HG02588 (cell line): ENCODE results near the gene UBR7.
"Not testable (repeated sequence)": the region's sequence is repeated elsewhere in the genome, so short reads cannot be mapped to it uniquely, and the experiment has no call there.

Experiments
- ATAC-seq: cut with Tn5 transposase; IDR thresholded peaks from one replicate; pipeline ENCODE4 v1.9.1; 2021; ENCODE audit warnings: mild to moderate bottlenecking, moderate library complexity; ENCODE audit not compliant: unreplicated experiment

UBR7 gene

GRCh38 chr14:93186956-93187355 is 20.1 kb upstream of the UBR7 start:
- no peak for ATAC-seq

- no peak for ATAC-seq
These were observed 11.6 kb upstream of the UBR7 start for GRCh38 chr14:93195316-93195999.

- no peak for ATAC-seq
These were observed 8.0 kb upstream of the UBR7 start for GRCh38 chr14:93199031-93199430.

- ATAC-seq, result no peak
These were observed 6.5 kb upstream of the UBR7 start for GRCh38 chr14:93200553-93200952.

- ATAC-seq, result no peak
These were observed 5.8 kb upstream of the UBR7 start for GRCh38 chr14:93201155-93201704.

- ATAC-seq, result peak; percentile 34
These were observed 632 bp downstream of the UBR7 start for GRCh38 chr14:93207468-93208308.

GRCh38 chr14:93212432-93212831 is 5.4 kb downstream of the UBR7 start:
- peak; percentile 65 for ATAC-seq

- no peak for ATAC-seq
These were observed 7.5 kb downstream of the UBR7 start for GRCh38 chr14:93214598-93214997.

- ATAC-seq, result no peak
These were observed 12.2 kb downstream of the UBR7 start for GRCh38 chr14:93219103-93219726.

- ATAC-seq, result no peak
These were observed 13.5 kb downstream of the UBR7 start for GRCh38 chr14:93220509-93220908.

- ATAC-seq, result no peak
These were observed 16.5 kb downstream of the UBR7 start for GRCh38 chr14:93223565-93223964.

GRCh38 chr14:93228550-93228949 is 21.5 kb downstream of the UBR7 start:
- ATAC-seq, result no peak

- no peak for ATAC-seq
These were observed 23.5 kb downstream of the UBR7 start for GRCh38 chr14:93230539-93230938.

GRCh38 chr14:93231129-93231979 is 24.3 kb downstream of the UBR7 start:
- ATAC-seq, result no peak

GRCh38 chr14:93232159-93232558 is 25.1 kb downstream of the UBR7 start:
- ATAC-seq, result no peak

- not testable (repeated sequence) for ATAC-seq
These were observed 26.0 kb downstream of the UBR7 start for GRCh38 chr14:93233078-93233477.

- no peak for ATAC-seq
These were observed 27.7 kb downstream of the UBR7 start for GRCh38 chr14:93234798-93235197.

GRCh38 chr14:93239869-93240677 is 33.0 kb downstream of the UBR7 start:
- no peak for ATAC-seq

GRCh38 chr14:93240678-93241000 is 33.6 kb downstream of the UBR7 start:
- ATAC-seq, result no peak
